Measurements from ENCODE around the gene CBX6. TPM values are rescaled to one million over a fixed set of nuclear protein-coding genes. Genes with fewer than 3 reads are reported as not detected.

Gene CBX6
- total and polyA plus RNA-seq, 4 experiments from 2014 or later: 4.1 to 88.0 (median 48.0) TPM

- DNase-seq: no peak
- Histone ChIP-seq H3K36me3 (ENCODE audit: insufficient read depth, low read length) (no peaks in the 10 kb centered on the region), H3K27me3 (ENCODE audit: insufficient read depth, low read length) (no peaks in the 10 kb centered on the region), H3K9me3 (ENCODE audit: control insufficient read depth in 1 of 2, low read length in 2 of 2) (no peaks in the 10 kb centered on the region), H3K27ac (ENCODE audit: low read depth, low read length) (no peak overlapping the region), H3K4me1 (ENCODE audit: insufficient read depth, low read length) (no peaks in the 10 kb centered on the region), H3K4me3 (ENCODE audit: low read length in 2 of 2) (no peak overlapping the region)
- no peaks in the 10 kb centered on the region for H3K4me1 Mint-ChIP-seq
- intact Hi-C loops (cut with micrococcal nuclease): no loop called here
- no peaks in the 10 kb centered on the region for H3K36me3 Mint-ChIP-seq
- H3K27me3 Mint-ChIP-seq: peaks cover 0 to 7% of the 10 kb centered on the region in 2 donors
- ChIA-PET POLR2A (ENCODE audit: partially characterized antibody) (interaction anchor here (0.8 kb wide), 1 partner anchor 10 kb away, joined by 3 read pairs; the partner anchor contains the start of gene NPTXR), CTCF (ENCODE audit: partially characterized antibody) (interaction anchor here (1.1 to 1.7 kb wide), 2 partner anchors 9 to 16 kb away, joined by 3 to 8 read pairs; no protein-coding TSS in a partner anchor)
- no peak overlapping the region for H3K27ac Mint-ChIP-seq
- peaks cover 0 to 1% (median 0%) of the 10 kb centered on the region in 8 donors for H3K9me3 Mint-ChIP-seq
- H3K4me3 Mint-ChIP-seq: no peak overlapping the region
Observed at GRCh38 chr22:38853196-38853651, 18.8 kb downstream of the CBX6 start.

- Mint-ChIP-seq H3K9me3 (peaks cover 0 to 1% (median 0%) of the 10 kb centered on the region in 8 donors), H3K4me3 (no peak overlapping the region), H3K36me3 (no peaks in the 10 kb centered on the region), H3K27ac (no peak overlapping the region), H3K4me1 (no peaks in the 10 kb centered on the region), H3K27me3 (peaks cover 0 to 7% of the 10 kb centered on the region in 2 donors)
- Histone ChIP-seq H3K4me1 (ENCODE audit: insufficient read depth, low read length) (no peaks in the 10 kb centered on the region), H3K9me3 (ENCODE audit: control insufficient read depth in 1 of 2, low read length in 2 of 2) (no peaks in the 10 kb centered on the region), H3K36me3 (ENCODE audit: insufficient read depth, low read length) (no peaks in the 10 kb centered on the region), H3K27me3 (ENCODE audit: insufficient read depth, low read length) (no peaks in the 10 kb centered on the region), H3K27ac (ENCODE audit: low read depth, low read length) (no peak overlapping the region), H3K4me3 (ENCODE audit: low read length in 2 of 2) (no peak overlapping the region)
- DNase-seq: no peak
- CTCF ChIA-PET (ENCODE audit: partially characterized antibody): interaction anchor here (1.7 kb wide), 1 partner anchor 17 kb away, joined by 8 read pairs; no protein-coding TSS in a partner anchor
- POLR2A ChIA-PET (ENCODE audit: partially characterized antibody): no interaction called here
- intact Hi-C loops (cut with micrococcal nuclease): no loop called here
Observed at GRCh38 chr22:38852522-38852921, 19.5 kb downstream of the CBX6 start.

GRCh38 chr22:38850941-38851849 is 20.8 kb downstream of the CBX6 start:
- H3K27me3 Mint-ChIP-seq: peaks cover 0 to 7% of the 10 kb centered on the region in 2 donors
- no peak for DNase-seq

GRCh38 chr22:38850399-38850798 is 21.6 kb downstream of the CBX6 start:
- H3K4me3 Mint-ChIP-seq: peak overlapping the region in 1 of 8 donors; percentile 4
- H3K36me3 Mint-ChIP-seq: no peaks in the 10 kb centered on the region
- POLR2A ChIA-PET (ENCODE audit: partially characterized antibody): interaction anchor here (1.7 kb wide), 1 partner anchor 9 kb away, joined by 3 read pairs; no protein-coding TSS in a partner anchor
- H3K27ac Mint-ChIP-seq: no peak overlapping the region
- CTCF ChIA-PET (ENCODE audit: partially characterized antibody): interaction anchor here (1.4 kb wide), 1 partner anchor 12 kb away, joined by 3 read pairs; no protein-coding TSS in a partner anchor
- H3K27ac ChIP-seq (ENCODE audit: low read depth, low read length): no peak overlapping the region
- intact Hi-C loops (cut with micrococcal nuclease): no loop called here
- H3K4me1 ChIP-seq (ENCODE audit: insufficient read depth, low read length): no peaks in the 10 kb centered on the region
- no peak overlapping the region for H3K4me3 ChIP-seq (ENCODE audit: low read length in 2 of 2)
- no peak for DNase-seq
- H3K36me3 ChIP-seq (ENCODE audit: insufficient read depth, low read length): no peaks in the 10 kb centered on the region
- peaks cover 0 to 1% (median 0%) of the 10 kb centered on the region in 8 donors for H3K9me3 Mint-ChIP-seq
- H3K27me3 Mint-ChIP-seq: peaks cover 0 to 7% of the 10 kb centered on the region in 2 donors
- no peaks in the 10 kb centered on the region for H3K4me1 Mint-ChIP-seq
- H3K9me3 ChIP-seq (ENCODE audit: control insufficient read depth in 1 of 2, low read length in 2 of 2): no peaks in the 10 kb centered on the region
- H3K27me3 ChIP-seq (ENCODE audit: insufficient read depth, low read length): no peaks in the 10 kb centered on the region

More at GRCh38 chr22:38850941-38851849, 20.8 kb downstream of the CBX6 start:
- H3K9me3 Mint-ChIP-seq: peaks cover 0 to 1% (median 0%) of the 10 kb centered on the region in 8 donors
- H3K4me3 Mint-ChIP-seq: peak overlapping the region in 1 of 8 donors; percentile 26
- intact Hi-C loops (cut with micrococcal nuclease): no loop called here
- H3K4me1 ChIP-seq (ENCODE audit: insufficient read depth, low read length): no peaks in the 10 kb centered on the region
- CTCF ChIA-PET (ENCODE audit: partially characterized antibody): no interaction called here
- POLR2A ChIA-PET (ENCODE audit: partially characterized antibody): interaction anchor here (1.7 kb wide), 1 partner anchor 8 kb away, joined by 3 read pairs; no protein-coding TSS in a partner anchor
- H3K9me3 ChIP-seq (ENCODE audit: control insufficient read depth in 1 of 2, low read length in 2 of 2): no peaks in the 10 kb centered on the region
- H3K36me3 ChIP-seq (ENCODE audit: insufficient read depth, low read length): no peaks in the 10 kb centered on the region
- no peaks in the 10 kb centered on the region for H3K36me3 Mint-ChIP-seq
- no peaks in the 10 kb centered on the region for H3K4me1 Mint-ChIP-seq
- peak overlapping the region in 1 of 7 donors; percentile 7 for H3K27ac Mint-ChIP-seq
- no peak overlapping the region for H3K27ac ChIP-seq (ENCODE audit: low read depth, low read length)
- no peaks in the 10 kb centered on the region for H3K27me3 ChIP-seq (ENCODE audit: insufficient read depth, low read length)
- H3K4me3 ChIP-seq (ENCODE audit: low read length in 2 of 2): no peak overlapping the region

- POLR2A ChIA-PET (ENCODE audit: partially characterized antibody): interaction anchor here (1.7 kb wide), 1 partner anchor 9 kb away, joined by 3 read pairs; no protein-coding TSS in a partner anchor
- H3K9me3 Mint-ChIP-seq: peaks cover 0 to 1% (median 0%) of the 10 kb centered on the region in 8 donors
- no peaks in the 10 kb centered on the region for H3K36me3 Mint-ChIP-seq
- CTCF ChIA-PET (ENCODE audit: partially characterized antibody): interaction anchor here (1.4 kb wide), 1 partner anchor 12 kb away, joined by 3 read pairs; no protein-coding TSS in a partner anchor
- intact Hi-C loops (cut with micrococcal nuclease): no loop called here
- Histone ChIP-seq H3K27ac (ENCODE audit: low read depth, low read length) (no peak overlapping the region), H3K9me3 (ENCODE audit: control insufficient read depth in 1 of 2, low read length in 2 of 2) (no peaks in the 10 kb centered on the region), H3K27me3 (ENCODE audit: insufficient read depth, low read length) (no peaks in the 10 kb centered on the region), H3K36me3 (ENCODE audit: insufficient read depth, low read length) (no peaks in the 10 kb centered on the region), H3K4me3 (ENCODE audit: low read length in 2 of 2) (no peak overlapping the region), H3K4me1 (ENCODE audit: insufficient read depth, low read length) (no peaks in the 10 kb centered on the region)
- H3K4me1 Mint-ChIP-seq: peaks cover 0 to 4% (median under 1%) of the 10 kb centered on the region in 4 donors
- no peak overlapping the region for H3K4me3 Mint-ChIP-seq
- H3K27me3 Mint-ChIP-seq: peaks cover 0 to 6% of the 10 kb centered on the region in 2 donors
- no peak for DNase-seq
- no peak overlapping the region for H3K27ac Mint-ChIP-seq
Observed at GRCh38 chr22:38849811-38850210, 22.2 kb downstream of the CBX6 start.

GRCh38 chr22:38846412-38846811 is 25.6 kb downstream of the CBX6 start:
- ChIA-PET CTCF (ENCODE audit: partially characterized antibody) (interaction anchor here (1.0 to 1.1 kb wide), 2 partner anchors 23 to 157 kb away, joined by 4 to 5 read pairs; no protein-coding TSS in a partner anchor), POLR2A (ENCODE audit: partially characterized antibody) (interaction anchor here (4.7 kb wide), 1 partner anchor 92 kb away, joined by 48 read pairs; the partner anchor contains the start of gene SUN2)
- Mint-ChIP-seq H3K4me3 (no peak overlapping the region), H3K4me1 (peaks cover 7 to 25% (median 10%) of the 10 kb centered on the region in 4 donors), H3K27ac (peak overlapping the region in 1 of 7 donors; percentile 11), H3K36me3 (peaks cover 0 to 1% of the 10 kb centered on the region in 2 donors), H3K9me3 (peaks cover 0 to 1% (median 0%) of the 10 kb centered on the region in 8 donors), H3K27me3 (peaks cover 0 to 6% of the 10 kb centered on the region in 2 donors)
- Histone ChIP-seq H3K9me3 (ENCODE audit: control insufficient read depth in 1 of 2, low read length in 2 of 2) (no peaks in the 10 kb centered on the region), H3K36me3 (ENCODE audit: insufficient read depth, low read length) (no peaks in the 10 kb centered on the region), H3K27me3 (ENCODE audit: insufficient read depth, low read length) (peaks cover 9% of the 10 kb centered on the region), H3K4me1 (ENCODE audit: insufficient read depth, low read length) (peaks cover 18% of the 10 kb centered on the region), H3K27ac (ENCODE audit: low read depth, low read length) (no peak overlapping the region), H3K4me3 (ENCODE audit: low read length in 2 of 2) (no peak overlapping the region)
- DNase-seq: no peak
- intact Hi-C loops (cut with micrococcal nuclease): no loop called here

All from CD4-positive, alpha-beta memory T cell (primary cell).